GM12872 (cell line): Measurements from ENCODE around the gene BCO1.

Experiments used
- TF ChIP-seq, protein P1 (sequence below): IDR thresholded peaks from 3 replicates; pipeline ENCODE4 v1.5.1; 2011; ENCODE audit warnings: low read depth, mild to moderate bottlenecking, low read length, moderate library complexity; ENCODE audit not compliant: insufficient read depth

Gene BCO1

DNA sequence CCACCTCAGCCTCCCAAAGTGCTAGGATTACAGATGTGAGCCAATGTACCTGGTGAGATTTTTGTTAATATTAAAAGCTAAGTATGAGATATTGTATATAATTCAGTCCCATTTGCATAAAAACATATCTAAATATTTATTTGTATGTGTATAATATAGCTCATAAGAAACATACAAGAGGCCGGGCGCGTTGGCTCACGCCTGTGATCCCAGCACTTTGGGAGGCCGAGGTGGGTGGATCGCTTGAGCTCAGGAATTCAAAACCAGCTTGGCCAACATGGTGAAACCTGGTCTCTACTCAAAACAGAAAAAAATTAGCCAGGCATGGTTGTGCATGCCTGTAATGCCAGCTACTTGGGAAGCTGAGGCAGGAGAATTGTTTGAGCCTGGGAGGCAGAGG is 16.8 kb upstream of the BCO1 start:
- TF ChIP-seq, protein P1, sequence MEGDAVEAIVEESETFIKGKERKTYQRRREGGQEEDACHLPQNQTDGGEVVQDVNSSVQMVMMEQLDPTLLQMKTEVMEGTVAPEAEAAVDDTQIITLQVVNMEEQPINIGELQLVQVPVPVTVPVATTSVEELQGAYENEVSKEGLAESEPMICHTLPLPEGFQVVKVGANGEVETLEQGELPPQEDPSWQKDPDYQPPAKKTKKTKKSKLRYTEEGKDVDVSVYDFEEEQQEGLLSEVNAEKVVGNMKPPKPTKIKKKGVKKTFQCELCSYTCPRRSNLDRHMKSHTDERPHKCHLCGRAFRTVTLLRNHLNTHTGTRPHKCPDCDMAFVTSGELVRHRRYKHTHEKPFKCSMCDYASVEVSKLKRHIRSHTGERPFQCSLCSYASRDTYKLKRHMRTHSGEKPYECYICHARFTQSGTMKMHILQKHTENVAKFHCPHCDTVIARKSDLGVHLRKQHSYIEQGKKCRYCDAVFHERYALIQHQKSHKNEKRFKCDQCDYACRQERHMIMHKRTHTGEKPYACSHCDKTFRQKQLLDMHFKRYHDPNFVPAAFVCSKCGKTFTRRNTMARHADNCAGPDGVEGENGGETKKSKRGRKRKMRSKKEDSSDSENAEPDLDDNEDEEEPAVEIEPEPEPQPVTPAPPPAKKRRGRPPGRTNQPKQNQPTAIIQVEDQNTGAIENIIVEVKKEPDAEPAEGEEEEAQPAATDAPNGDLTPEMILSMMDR, result no peak

DNA sequence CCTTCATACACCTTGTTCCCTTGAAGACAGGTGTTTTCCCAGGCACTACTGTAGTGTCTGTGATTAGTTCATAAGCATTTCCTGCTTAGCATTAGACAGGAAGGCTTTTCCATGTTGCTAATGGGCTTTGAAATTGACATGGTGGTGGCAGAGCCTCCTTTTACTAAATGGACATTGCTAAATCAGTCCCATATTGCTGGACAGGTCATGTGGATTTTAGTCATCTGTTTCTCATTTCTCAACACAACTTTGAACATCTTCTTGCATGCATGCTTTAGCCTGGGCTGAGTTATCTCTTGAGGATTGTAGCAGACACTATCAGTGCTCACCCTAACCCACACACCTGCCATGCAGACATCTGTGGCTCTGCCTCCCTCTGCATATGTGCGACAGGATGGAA is 13.7 kb upstream of the BCO1 start:
- TF ChIP-seq, protein P1, result no peak

GRCh38 chr16:81227785-81228184 is 10.7 kb upstream of the BCO1 start:
- TF ChIP-seq, protein P1, result no peak

DNA sequence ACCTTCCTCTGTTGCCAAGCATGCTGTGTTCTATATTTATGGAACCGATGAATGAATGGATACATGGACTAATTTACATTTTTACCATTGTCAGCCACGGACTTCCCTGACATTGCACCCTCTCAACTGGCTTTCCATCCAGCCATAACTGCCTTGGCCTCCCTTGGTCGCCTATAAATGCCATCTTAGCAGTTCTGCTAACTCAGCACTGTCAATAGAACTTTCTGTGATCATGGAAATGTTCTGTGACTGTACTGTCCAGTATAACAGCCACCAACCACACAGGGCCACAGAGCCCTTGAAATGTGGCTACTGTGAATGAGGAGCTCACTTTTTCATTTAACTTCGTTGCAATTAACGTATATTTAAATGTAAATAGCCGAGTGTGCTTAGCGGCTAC is 8.7 kb upstream of the BCO1 start:
- TF ChIP-seq, protein P1, result no peak

DNA sequence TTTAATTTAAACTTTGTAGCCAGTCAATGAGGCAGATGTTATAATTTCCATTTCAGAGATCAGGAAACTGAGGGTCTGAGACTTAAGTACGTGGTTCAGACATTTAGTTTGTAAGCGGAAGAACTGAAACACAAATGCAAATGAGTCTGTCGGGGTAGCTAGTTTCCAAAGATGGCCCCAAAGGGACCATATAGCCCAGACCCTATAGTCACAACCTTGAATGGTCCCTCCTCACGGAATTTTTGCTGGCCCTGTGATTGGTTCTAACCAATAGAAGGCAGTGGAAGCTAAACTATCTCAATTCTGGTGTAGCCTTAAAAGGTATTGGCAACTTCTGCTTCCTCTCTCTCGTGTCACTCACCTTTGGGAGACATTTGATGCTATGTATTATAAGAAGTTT is 7.5 kb upstream of the BCO1 start:
- TF ChIP-seq, protein P1, result no peak

GRCh38 chr16:81232740-81233367 is 5.6 kb upstream of the BCO1 start:
- TF ChIP-seq, protein P1, result no peak

- TF ChIP-seq, protein P1, result no peak
Observed at GRCh38 chr16:81237282-81237681, 1.2 kb upstream of the BCO1 start.
